Bone marrow (tissue), 2 donors: ENCODE results near the gene OTOF.

Source experiments
- DNase-seq, 2 donors: peaks; one replicate each; lab custom pipeline; 2025; lab: John Stamatoyannopoulos, UW

The OTOF gene

DNA sequence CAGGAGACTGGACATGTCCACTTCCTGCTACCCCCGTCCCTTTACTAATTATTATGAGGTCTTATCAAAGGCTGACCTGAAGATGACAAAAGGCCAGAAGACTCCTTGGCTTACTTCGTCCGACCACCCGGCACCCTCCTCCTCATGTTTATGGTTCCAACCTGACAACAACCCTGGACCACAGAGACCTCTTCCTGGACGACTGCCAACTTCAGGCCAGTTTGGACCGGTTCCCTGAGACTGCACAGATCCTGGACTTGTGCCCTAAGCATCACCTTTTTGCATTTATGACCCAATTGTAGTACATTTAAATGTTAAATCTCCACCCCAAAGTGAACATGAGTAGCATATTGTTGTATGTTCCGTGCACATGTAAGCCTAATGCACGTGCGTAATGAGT is 70.4 kb downstream of the OTOF start:
- no peak for DNase-seq
